Caco-2 (cell line): Measurements from ENCODE around the gene TMEM132E. TPM values are rescaled to one million over a fixed set of nuclear protein-coding genes. Genes with fewer than 3 reads are reported as not detected.

Experiments used
- BruUV-seq: library from RNA; stranded (reverse); fragments of 400-500 nt; replicated peaks from 2 replicates; lab custom pipeline; 2021; lab: Mats Ljungman, UMichigan
- CTCF ChIA-PET: fragments of 300-600 bp; sonication (Branson Sonifier 250); formaldehyde crosslinking; loops from one replicate; lab custom pipeline; 2022; ENCODE audit warnings: antibody characterized with exemption; lab: Charles Lee
- POLR2A ChIA-PET: fragments of 300-600 bp; sonication (Branson Sonifier 250); formaldehyde crosslinking; loops from one replicate; lab custom pipeline; 2022; ENCODE audit warnings: antibody characterized with exemption; lab: Charles Lee
- DNase-seq, 2 experiments: peaks; one replicate each; pipeline versions ENCODE4 v3.0.0 to v3.0.0-alpha.2; 2020 to 2022
- H3K27me3 ChIP-seq: replicated peaks from 2 replicates; pipeline ENCODE4 v1.6.0; 2011; ENCODE audit warnings: low read length; ENCODE audit not compliant: control insufficient read depth, insufficient read depth
- H3K36me3 ChIP-seq: 2 replicates; pipeline ENCODE4 v1.5.1; 2011; ENCODE audit warnings: low read length; ENCODE audit not compliant: control insufficient read depth, insufficient read depth
- H3K4me1 ChIP-seq: fragments of 250-450 bp; sonication (Bioruptor Pico); 2 replicates; pipeline ENCODE4 v1.5.1; 2020; ENCODE audit warnings: mild to moderate bottlenecking
- H3K4me3 ChIP-seq: 2 replicates; pipeline ENCODE4 v1.5.1; 2011; ENCODE audit warnings: low read depth, mild to moderate bottlenecking, control low read depth, low read length
- H3K9me3 ChIP-seq: fragments of 250-450 bp; sonication (Bioruptor Pico); 2 replicates; pipeline ENCODE4 v1.5.1; 2020; ENCODE audit warnings: mild to moderate bottlenecking, moderate library complexity
- H3K27ac Mint-ChIP-seq: one replicate; pipeline ENCODE4 v1.8.0; 2022; ENCODE audit warnings: mixed read lengths; ENCODE audit not compliant: unreplicated experiment
- H3K27me3 Mint-ChIP-seq: one replicate; pipeline ENCODE4 v1.8.0; 2022; ENCODE audit warnings: mixed read lengths; ENCODE audit not compliant: insufficient read depth, unreplicated experiment
- H3K36me3 Mint-ChIP-seq: one replicate; pipeline ENCODE4 v1.8.0; 2022; ENCODE audit warnings: mild to moderate bottlenecking, mixed read lengths; ENCODE audit not compliant: insufficient read depth, unreplicated experiment
- H3K4me1 Mint-ChIP-seq: one replicate; pipeline ENCODE4 v1.8.0; 2022; ENCODE audit warnings: low read depth, mixed read lengths; ENCODE audit not compliant: unreplicated experiment
- H3K4me3 Mint-ChIP-seq: one replicate; pipeline ENCODE4 v1.8.0; 2022; ENCODE audit warnings: mild to moderate bottlenecking, moderate library complexity, mixed read lengths; ENCODE audit not compliant: unreplicated experiment
- H3K9me3 Mint-ChIP-seq: one replicate; pipeline ENCODE4 v1.8.0; 2022; ENCODE audit warnings: mixed read lengths; ENCODE audit not compliant: unreplicated experiment
- CTCF ChIP-seq, 2 experiments: fragments of 200-600 bp in 1 of 2; IDR thresholded peaks; 1 replicate in 1 of 2; 2 replicates in 1 of 2; pipeline versions ENCODE4 v1.5.1 to v1.8.0; 2011 to 2022; ENCODE audit warnings: antibody characterized with exemption in 1 of 2, control low read depth in 1 of 2, inconsistent platforms in 1 of 2, low read depth in 1 of 2, low read length in 1 of 2, mild to moderate bottlenecking in 1 of 2, moderate library complexity in 1 of 2; ENCODE audit not compliant: insufficient read depth in 1 of 2, severe bottlenecking in 1 of 2, unreplicated experiment in 1 of 2
- intact Hi-C: fragments of 100-400 bp; cut with micrococcal nuclease; formaldehyde crosslinking; loops from one replicate; pipeline ENCODE4 v1.10.0; 2022; ENCODE audit not compliant: unreplicated experiment
- total RNA-seq: library from RNA; stranded (reverse); gene quantifications from 2 replicates; pipeline ENCODE4 v1.2.3, GENCODE V29; 2022

TMEM132E gene
- total RNA-seq, 1 experiment from 2014 or later = 0.07 TPM

GRCh38 chr17:34669511-34669910 lies 90.1 kb downstream of the TMEM132E start:
- H3K4me3 ChIP-seq = no peak overlapping the region
- Mint-ChIP-seq H3K36me3 (no peaks in the 10 kb centered on the region), H3K9me3 (no peaks in the 10 kb centered on the region), H3K4me3 (no peak overlapping the region), H3K4me1 (no peaks in the 10 kb centered on the region), H3K27me3 (peaks cover 9% of the 10 kb centered on the region), H3K27ac (no peak overlapping the region)
- no peaks in the 10 kb centered on the region for H3K4me1 ChIP-seq
- ChIA-PET CTCF (no interaction called here), POLR2A (no interaction called here)
- no peaks in the 10 kb centered on the region for H3K27me3 ChIP-seq
- DNase-seq = no peak
- BruUV-seq = no TSS peak
- H3K9me3 ChIP-seq = no peaks in the 10 kb centered on the region
- intact Hi-C loops = no loop called here
- no peaks in the 10 kb centered on the region for H3K36me3 ChIP-seq
- no peak for TF ChIP-seq CTCF (IDR thresholded peaks at IDR 0.05; ENCODE audit: insufficient read depth in 1 of 2, low read depth in 1 of 2, low read length in 1 of 2, severe bottlenecking in 1 of 2, unreplicated experiment in 1 of 2)

- Mint-ChIP-seq H3K4me3 (no peak overlapping the region), H3K4me1 (no peaks in the 10 kb centered on the region), H3K36me3 (no peaks in the 10 kb centered on the region), H3K27ac (no peak overlapping the region), H3K27me3 (peaks cover 8% of the 10 kb centered on the region), H3K9me3 (no peaks in the 10 kb centered on the region)
- POLR2A ChIA-PET = no interaction called here
- H3K4me1 ChIP-seq = no peaks in the 10 kb centered on the region
- H3K4me3 ChIP-seq = no peak overlapping the region
- no peak for DNase-seq
- no TSS peak for BruUV-seq
- intact Hi-C loops = no loop called here
- CTCF ChIA-PET = no interaction called here
- no peaks in the 10 kb centered on the region for H3K36me3 ChIP-seq
- no peaks in the 10 kb centered on the region for H3K9me3 ChIP-seq
- H3K27me3 ChIP-seq = no peaks in the 10 kb centered on the region
- TF ChIP-seq CTCF (IDR thresholded peaks at IDR 0.05; ENCODE audit: insufficient read depth in 1 of 2, low read depth in 1 of 2, low read length in 1 of 2, severe bottlenecking in 1 of 2, unreplicated experiment in 1 of 2) = no peak
Observed at GRCh38 chr17:34670618-34671017, 91.2 kb downstream of the TMEM132E start.

GRCh38 chr17:34671191-34671590 lies 91.8 kb downstream of the TMEM132E start:
- Mint-ChIP-seq H3K27ac (no peak overlapping the region), H3K27me3 (peaks cover 8% of the 10 kb centered on the region), H3K36me3 (no peaks in the 10 kb centered on the region), H3K4me1 (no peaks in the 10 kb centered on the region), H3K4me3 (no peak overlapping the region), H3K9me3 (no peaks in the 10 kb centered on the region)
- no TSS peak for BruUV-seq
- no peak for TF ChIP-seq CTCF (IDR thresholded peaks at IDR 0.05; ENCODE audit: insufficient read depth in 1 of 2, low read depth in 1 of 2, low read length in 1 of 2, severe bottlenecking in 1 of 2, unreplicated experiment in 1 of 2)
- no peaks in the 10 kb centered on the region for H3K9me3 ChIP-seq
- ChIA-PET CTCF (no interaction called here), POLR2A (no interaction called here)
- no peaks in the 10 kb centered on the region for H3K4me1 ChIP-seq
- no peak overlapping the region for H3K4me3 ChIP-seq
- DNase-seq = no peak
- H3K27me3 ChIP-seq = no peaks in the 10 kb centered on the region
- no peaks in the 10 kb centered on the region for H3K36me3 ChIP-seq
- intact Hi-C loops = no loop called here
